DOHH2 (cell line): ENCODE results near the gene IL23R.

Experiments
- EZH2phosphoT487 ChIP-seq: fragments of 200-600 bp; sonication (generic); IDR thresholded peaks from 2 replicates; pipeline ENCODE4 v1.6.1; 2017; ENCODE audit warnings: borderline replicate concordance, mild to moderate bottlenecking, antibody characterized with exemption, low read length, moderate library complexity, mixed read lengths
- TF ChIP-seq, protein P1 (sequence below): fragments of 200-600 bp; sonication (generic); IDR thresholded peaks from one replicate; pipeline ENCODE4 v1.5.1; 2014; ENCODE audit warnings: antibody characterized with exemption, mild to moderate bottlenecking, low read depth, low read length; ENCODE audit not compliant: poor library complexity, severe bottlenecking

DNA sequence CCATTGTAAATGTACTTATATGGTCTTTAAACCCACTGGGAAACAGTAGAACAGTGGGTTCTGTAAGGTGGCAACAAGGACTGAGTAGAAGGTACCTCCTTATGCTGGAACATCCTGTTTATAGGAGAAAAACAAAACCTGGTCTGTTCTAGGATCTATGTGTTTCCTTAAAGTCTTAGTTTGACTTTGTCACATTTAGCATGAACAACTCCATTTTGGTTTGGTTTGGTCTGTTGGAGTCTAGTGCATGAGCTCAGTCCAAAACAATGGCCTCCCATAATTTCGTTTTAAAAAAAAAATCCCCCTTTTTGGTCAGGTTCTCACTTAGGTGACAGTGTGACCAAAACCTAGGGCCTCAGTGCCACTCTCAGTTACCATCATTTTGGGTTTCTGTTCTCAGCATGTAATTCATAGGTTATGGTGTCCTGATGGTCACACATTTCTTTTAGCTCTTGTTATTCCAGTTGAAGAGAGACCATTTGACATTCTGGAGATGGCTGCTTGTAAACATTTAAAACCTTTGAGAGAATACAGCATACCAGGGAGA, 75.0 kb downstream of the IL23R start:
- TF ChIP-seq, protein P1, sequence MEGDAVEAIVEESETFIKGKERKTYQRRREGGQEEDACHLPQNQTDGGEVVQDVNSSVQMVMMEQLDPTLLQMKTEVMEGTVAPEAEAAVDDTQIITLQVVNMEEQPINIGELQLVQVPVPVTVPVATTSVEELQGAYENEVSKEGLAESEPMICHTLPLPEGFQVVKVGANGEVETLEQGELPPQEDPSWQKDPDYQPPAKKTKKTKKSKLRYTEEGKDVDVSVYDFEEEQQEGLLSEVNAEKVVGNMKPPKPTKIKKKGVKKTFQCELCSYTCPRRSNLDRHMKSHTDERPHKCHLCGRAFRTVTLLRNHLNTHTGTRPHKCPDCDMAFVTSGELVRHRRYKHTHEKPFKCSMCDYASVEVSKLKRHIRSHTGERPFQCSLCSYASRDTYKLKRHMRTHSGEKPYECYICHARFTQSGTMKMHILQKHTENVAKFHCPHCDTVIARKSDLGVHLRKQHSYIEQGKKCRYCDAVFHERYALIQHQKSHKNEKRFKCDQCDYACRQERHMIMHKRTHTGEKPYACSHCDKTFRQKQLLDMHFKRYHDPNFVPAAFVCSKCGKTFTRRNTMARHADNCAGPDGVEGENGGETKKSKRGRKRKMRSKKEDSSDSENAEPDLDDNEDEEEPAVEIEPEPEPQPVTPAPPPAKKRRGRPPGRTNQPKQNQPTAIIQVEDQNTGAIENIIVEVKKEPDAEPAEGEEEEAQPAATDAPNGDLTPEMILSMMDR = no peak
- TF ChIP-seq EZH2phosphoT487 = no peak
